ENCODE data around the gene CKAP2. TPM values are rescaled to one million over a fixed set of nuclear protein-coding genes. Genes with fewer than 3 reads are reported as not detected.
A peak's percentile ranks its signal among the peaks of the same experiment; 100 is the strongest.

CKAP2 gene
- total RNA-seq, 2 experiments from 2014 or later, result 66.5 to 94.9 TPM

GRCh38 chr13:52450012-52450792, 5.1 kb upstream of the CKAP2 start, which contains the start of gene VPS36:
VPS36 (minus strand) TSS chr13:52450634; CDS start chr13:52450594, 40 bp downstream.
- peak within 1 kb of the TSS; percentile 93 for H3K4me2 ChIP-seq (ENCODE audit: low read length)
- H3K4me1 ChIP-seq (ENCODE audit: insufficient read depth, low read length, poor library complexity, severe bottlenecking), result peaks cover 28% of the 10 kb centered on the region
- H2AFZ ChIP-seq (ENCODE audit: low read length), result peak within 1 kb of the TSS; percentile 45
- 0 out of 2 replicates have a peak, but pooled peaks cover 5% of the 10 kb centered on the region for H4K20me1 ChIP-seq (ENCODE audit: insufficient read depth, low read length)
- peak within 1 kb of the TSS; percentile 75 for H3K4me3 ChIP-seq (ENCODE audit: low read depth, low read length, poor library complexity, severe bottlenecking)
- H3K79me2 ChIP-seq (ENCODE audit: insufficient read depth, low read depth, low read length), result peaks cover 21% of the 10 kb centered on the region; the same call in 1 of the 2 replicates
- DNase-seq (ENCODE audit: low spot score), result peak; percentile 95
- no peaks in the 10 kb centered on the region for H3K36me3 ChIP-seq (ENCODE audit: insufficient read depth, low read length)
- no peak for TF ChIP-seq EZH2phosphoT487 (IDR thresholded peaks at IDR 0.05; ENCODE audit: borderline replicate concordance, low read depth, low read length)
- TF ChIP-seq, protein P1, sequence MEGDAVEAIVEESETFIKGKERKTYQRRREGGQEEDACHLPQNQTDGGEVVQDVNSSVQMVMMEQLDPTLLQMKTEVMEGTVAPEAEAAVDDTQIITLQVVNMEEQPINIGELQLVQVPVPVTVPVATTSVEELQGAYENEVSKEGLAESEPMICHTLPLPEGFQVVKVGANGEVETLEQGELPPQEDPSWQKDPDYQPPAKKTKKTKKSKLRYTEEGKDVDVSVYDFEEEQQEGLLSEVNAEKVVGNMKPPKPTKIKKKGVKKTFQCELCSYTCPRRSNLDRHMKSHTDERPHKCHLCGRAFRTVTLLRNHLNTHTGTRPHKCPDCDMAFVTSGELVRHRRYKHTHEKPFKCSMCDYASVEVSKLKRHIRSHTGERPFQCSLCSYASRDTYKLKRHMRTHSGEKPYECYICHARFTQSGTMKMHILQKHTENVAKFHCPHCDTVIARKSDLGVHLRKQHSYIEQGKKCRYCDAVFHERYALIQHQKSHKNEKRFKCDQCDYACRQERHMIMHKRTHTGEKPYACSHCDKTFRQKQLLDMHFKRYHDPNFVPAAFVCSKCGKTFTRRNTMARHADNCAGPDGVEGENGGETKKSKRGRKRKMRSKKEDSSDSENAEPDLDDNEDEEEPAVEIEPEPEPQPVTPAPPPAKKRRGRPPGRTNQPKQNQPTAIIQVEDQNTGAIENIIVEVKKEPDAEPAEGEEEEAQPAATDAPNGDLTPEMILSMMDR (conservative IDR thresholded peaks at IDR 0.05; ENCODE audit: low read length), result peak; percentile 91
- no peaks in the 10 kb centered on the region for H3K9me2 ChIP-seq (ENCODE audit: insufficient read depth, low read length)
- CTCF ChIA-PET (ENCODE audit: unreplicated experiment), result interaction anchor here (0.6 to 0.7 kb wide), 2 partner anchors 104 to 111 kb away, joined by 3 to 4 read pairs; no protein-coding TSS in a partner anchor
- POLR2A ChIA-PET, result interaction anchor here (1.1 kb wide), 2 partner anchors 9 to 14 kb away, joined by 4 to 6 read pairs; no protein-coding TSS in a partner anchor
- no TSS peak for BruUV-seq (replicated peaks)
- peak within 1 kb of the TSS; percentile 34 for H3K27ac ChIP-seq (ENCODE audit: low read depth, low read length, poor library complexity, severe bottlenecking)
- H3K9me3 ChIP-seq (ENCODE audit: low read length), result no peaks in the 10 kb centered on the region
- intact Hi-C loops (cut with micrococcal nuclease; ENCODE audit: unreplicated experiment), result loop anchor here (1.0 to 10.0 kb wide), 5 partner anchors 107 to 998 kb away; partner anchors contain the start of genes INTS6 and NEK3

DNA sequence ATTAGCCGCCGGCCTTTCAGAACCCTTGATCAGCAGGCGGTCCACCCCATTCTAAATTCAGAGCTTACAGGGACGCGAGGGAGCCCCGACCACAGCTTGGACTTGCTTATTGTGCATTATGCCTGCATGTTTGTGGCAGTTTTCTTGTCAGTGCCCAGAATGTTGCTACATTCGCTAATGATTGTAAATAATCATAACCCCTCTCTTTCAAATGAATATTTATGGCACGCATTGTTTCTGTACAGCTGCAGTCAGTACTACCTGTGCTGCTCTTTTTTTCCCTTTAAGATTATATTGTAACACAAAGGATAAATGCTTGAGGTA, 4.5 kb upstream of the CKAP2 start:
- no peak for DNase-seq (ENCODE audit: low spot score)
- H3K4me2 ChIP-seq (ENCODE audit: low read length), result peak overlapping the region; percentile 64
- H4K20me1 ChIP-seq (ENCODE audit: insufficient read depth, low read length), result 0 out of 2 replicates have a peak, but pooled peaks cover 5% of the 10 kb centered on the region
- no peaks in the 10 kb centered on the region for H3K36me3 ChIP-seq (ENCODE audit: insufficient read depth, low read length)
- H3K9me3 ChIP-seq (ENCODE audit: low read length), result no peaks in the 10 kb centered on the region
- TF ChIP-seq, protein P1 (conservative IDR thresholded peaks at IDR 0.05; ENCODE audit: low read length), result no peak; the same call in 1 of the 2 replicates
- TF ChIP-seq EZH2phosphoT487 (IDR thresholded peaks at IDR 0.05; ENCODE audit: borderline replicate concordance, low read depth, low read length), result no peak
- peak overlapping the region; percentile 25; the same call in 1 of the 2 replicates for H2AFZ ChIP-seq (ENCODE audit: low read length)
- no peak overlapping the region for H3K27ac ChIP-seq (ENCODE audit: low read depth, low read length, poor library complexity, severe bottlenecking)
- BruUV-seq (replicated peaks), result no TSS peak
- H3K4me1 ChIP-seq (ENCODE audit: insufficient read depth, low read length, poor library complexity, severe bottlenecking), result peaks cover 28% of the 10 kb centered on the region
- intact Hi-C loops (cut with micrococcal nuclease; ENCODE audit: unreplicated experiment), result loop anchor here (1.0 to 10.0 kb wide), 5 partner anchors 107 to 998 kb away; partner anchors contain the start of genes INTS6 and NEK3
- POLR2A ChIA-PET, result interaction anchor here (1.1 kb wide), 2 partner anchors 8 to 14 kb away, joined by 4 to 6 read pairs; no protein-coding TSS in a partner anchor
- peaks cover 24% of the 10 kb centered on the region; the same call in 1 of the 2 replicates for H3K79me2 ChIP-seq (ENCODE audit: insufficient read depth, low read depth, low read length)
- CTCF ChIA-PET (ENCODE audit: unreplicated experiment), result interaction anchor here (0.6 to 0.7 kb wide), 2 partner anchors 105 to 112 kb away, joined by 3 to 4 read pairs; no protein-coding TSS in a partner anchor
- no peaks in the 10 kb centered on the region for H3K9me2 ChIP-seq (ENCODE audit: insufficient read depth, low read length)
- peak overlapping the region; percentile 75 for H3K4me3 ChIP-seq (ENCODE audit: low read depth, low read length, poor library complexity, severe bottlenecking)

Data from OCI-LY7 (cell line).